ENCODE results near the gene FUT9. TPM values are rescaled to one million over a fixed set of nuclear protein-coding genes. Genes with fewer than 3 reads are reported as not detected.

The FUT9 gene
- total and polyA plus RNA-seq, 2 donors (not counting 1 experiment from before 2014, with no cell fraction given): not detected

DNA sequence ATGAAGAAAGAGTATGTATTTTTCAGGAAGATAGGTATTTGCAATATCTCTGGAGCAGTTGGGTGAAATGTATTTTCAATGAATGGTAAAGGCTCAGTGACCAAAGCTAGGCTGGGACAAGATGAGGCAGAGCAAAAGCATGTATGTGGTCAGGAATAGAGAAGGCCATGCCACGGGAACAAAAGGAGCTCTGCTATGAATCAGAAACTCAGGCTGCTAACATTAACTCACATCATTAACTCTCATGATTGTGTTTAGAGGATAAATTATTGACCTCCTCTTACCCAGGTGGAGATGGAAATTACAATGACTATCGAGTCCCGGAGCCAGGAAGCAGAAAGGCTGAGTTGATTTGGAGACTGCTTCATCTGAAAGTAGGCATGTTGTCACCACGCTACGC is 220.2 kb downstream of the FUT9 start:
- H3K4me2 ChIP-seq (ENCODE audit: extremely low read depth, insufficient read depth, low read length): no peak overlapping the region
- H3K27ac ChIP-seq (ENCODE audit: insufficient read depth, low read length): no peak overlapping the region
- H3K27me3 ChIP-seq (ENCODE audit: control insufficient read depth, insufficient read depth, low read length): no peaks in the 10 kb centered on the region
- H3K4me3 ChIP-seq (replicated peaks in 1 of 4; ENCODE audit: control extremely low read depth in 1 of 4, insufficient read depth in 1 of 4, low read depth in 3 of 4, low read length in 4 of 4): no peak overlapping the region
- DNase-seq (ENCODE audit: low read depth in 2 of 2): peak in 1 of 2 donors; percentile 97
- no peak for TF ChIP-seq EZH2 (IDR thresholded peaks at IDR 0.05; ENCODE audit: low read length, missing control alignments)
- TF ChIP-seq, protein P1, sequence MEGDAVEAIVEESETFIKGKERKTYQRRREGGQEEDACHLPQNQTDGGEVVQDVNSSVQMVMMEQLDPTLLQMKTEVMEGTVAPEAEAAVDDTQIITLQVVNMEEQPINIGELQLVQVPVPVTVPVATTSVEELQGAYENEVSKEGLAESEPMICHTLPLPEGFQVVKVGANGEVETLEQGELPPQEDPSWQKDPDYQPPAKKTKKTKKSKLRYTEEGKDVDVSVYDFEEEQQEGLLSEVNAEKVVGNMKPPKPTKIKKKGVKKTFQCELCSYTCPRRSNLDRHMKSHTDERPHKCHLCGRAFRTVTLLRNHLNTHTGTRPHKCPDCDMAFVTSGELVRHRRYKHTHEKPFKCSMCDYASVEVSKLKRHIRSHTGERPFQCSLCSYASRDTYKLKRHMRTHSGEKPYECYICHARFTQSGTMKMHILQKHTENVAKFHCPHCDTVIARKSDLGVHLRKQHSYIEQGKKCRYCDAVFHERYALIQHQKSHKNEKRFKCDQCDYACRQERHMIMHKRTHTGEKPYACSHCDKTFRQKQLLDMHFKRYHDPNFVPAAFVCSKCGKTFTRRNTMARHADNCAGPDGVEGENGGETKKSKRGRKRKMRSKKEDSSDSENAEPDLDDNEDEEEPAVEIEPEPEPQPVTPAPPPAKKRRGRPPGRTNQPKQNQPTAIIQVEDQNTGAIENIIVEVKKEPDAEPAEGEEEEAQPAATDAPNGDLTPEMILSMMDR (conservative IDR thresholded peaks at IDR 0.05 in 1 of 2, IDR thresholded peaks at IDR 0.05 in 1 of 2; ENCODE audit: low read depth in 1 of 2, low read length in 2 of 2): no peak
- H3K4me1 ChIP-seq (ENCODE audit: control insufficient read depth, extremely low read depth, insufficient read depth, low read length): no peaks in the 10 kb centered on the region
- no peaks in the 10 kb centered on the region for H4K20me1 ChIP-seq (ENCODE audit: control insufficient read depth, extremely low read depth, insufficient read depth, low read length)
- H2AFZ ChIP-seq (ENCODE audit: low read length): no peak overlapping the region
- H3K36me3 ChIP-seq (ENCODE audit: control insufficient read depth, insufficient read depth, low read length): no peaks in the 10 kb centered on the region
- no peaks in the 10 kb centered on the region for H3K79me2 ChIP-seq (ENCODE audit: control insufficient read depth, insufficient read depth, low read length)
- H3K9me3 ChIP-seq (ENCODE audit: control insufficient read depth, insufficient read depth, low read depth, low read length): no peaks in the 10 kb centered on the region
- no peak overlapping the region for H3K9ac ChIP-seq (ENCODE audit: insufficient read depth, low read length)

DNA sequence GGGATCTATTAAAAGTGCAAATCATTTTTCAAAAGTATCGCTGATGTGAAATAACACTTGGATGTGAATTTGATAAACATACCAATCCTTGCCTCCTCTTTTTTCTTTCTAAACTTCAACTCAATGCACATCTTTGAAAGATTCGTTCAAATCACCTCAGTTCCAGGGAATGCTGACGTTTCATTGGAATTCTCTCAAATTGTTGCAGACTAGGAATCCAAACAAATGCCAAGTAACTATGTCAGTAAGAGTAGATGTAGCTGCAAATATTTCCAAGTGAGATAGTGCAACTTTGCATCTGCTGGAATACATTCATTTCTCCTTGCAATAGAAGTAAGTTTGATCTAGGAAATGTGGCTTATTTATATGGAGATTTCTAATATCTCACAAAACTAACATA is 220.7 kb downstream of the FUT9 start:
- H3K27ac ChIP-seq (ENCODE audit: insufficient read depth, low read length): no peak overlapping the region
- H2AFZ ChIP-seq (ENCODE audit: low read length): no peak overlapping the region
- no peak for TF ChIP-seq EZH2 (IDR thresholded peaks at IDR 0.05; ENCODE audit: low read length, missing control alignments)
- TF ChIP-seq, protein P1 (conservative IDR thresholded peaks at IDR 0.05 in 1 of 2, IDR thresholded peaks at IDR 0.05 in 1 of 2; ENCODE audit: low read depth in 1 of 2, low read length in 2 of 2): no peak
- H3K9ac ChIP-seq (ENCODE audit: insufficient read depth, low read length): no peak overlapping the region
- no peaks in the 10 kb centered on the region for H3K79me2 ChIP-seq (ENCODE audit: control insufficient read depth, insufficient read depth, low read length)
- no peaks in the 10 kb centered on the region for H3K36me3 ChIP-seq (ENCODE audit: control insufficient read depth, insufficient read depth, low read length)
- H3K4me3 ChIP-seq (replicated peaks in 1 of 4; ENCODE audit: control extremely low read depth in 1 of 4, insufficient read depth in 1 of 4, low read depth in 3 of 4, low read length in 4 of 4): no peak overlapping the region
- no peaks in the 10 kb centered on the region for H3K4me1 ChIP-seq (ENCODE audit: control insufficient read depth, extremely low read depth, insufficient read depth, low read length)
- no peaks in the 10 kb centered on the region for H4K20me1 ChIP-seq (ENCODE audit: control insufficient read depth, extremely low read depth, insufficient read depth, low read length)
- DNase-seq (ENCODE audit: low read depth in 2 of 2): peak in 1 of 2 donors; percentile 88
- no peaks in the 10 kb centered on the region for H3K9me3 ChIP-seq (ENCODE audit: control insufficient read depth, insufficient read depth, low read depth, low read length)
- H3K27me3 ChIP-seq (ENCODE audit: control insufficient read depth, insufficient read depth, low read length): no peaks in the 10 kb centered on the region
- no peak overlapping the region for H3K4me2 ChIP-seq (ENCODE audit: extremely low read depth, insufficient read depth, low read length)

DNA sequence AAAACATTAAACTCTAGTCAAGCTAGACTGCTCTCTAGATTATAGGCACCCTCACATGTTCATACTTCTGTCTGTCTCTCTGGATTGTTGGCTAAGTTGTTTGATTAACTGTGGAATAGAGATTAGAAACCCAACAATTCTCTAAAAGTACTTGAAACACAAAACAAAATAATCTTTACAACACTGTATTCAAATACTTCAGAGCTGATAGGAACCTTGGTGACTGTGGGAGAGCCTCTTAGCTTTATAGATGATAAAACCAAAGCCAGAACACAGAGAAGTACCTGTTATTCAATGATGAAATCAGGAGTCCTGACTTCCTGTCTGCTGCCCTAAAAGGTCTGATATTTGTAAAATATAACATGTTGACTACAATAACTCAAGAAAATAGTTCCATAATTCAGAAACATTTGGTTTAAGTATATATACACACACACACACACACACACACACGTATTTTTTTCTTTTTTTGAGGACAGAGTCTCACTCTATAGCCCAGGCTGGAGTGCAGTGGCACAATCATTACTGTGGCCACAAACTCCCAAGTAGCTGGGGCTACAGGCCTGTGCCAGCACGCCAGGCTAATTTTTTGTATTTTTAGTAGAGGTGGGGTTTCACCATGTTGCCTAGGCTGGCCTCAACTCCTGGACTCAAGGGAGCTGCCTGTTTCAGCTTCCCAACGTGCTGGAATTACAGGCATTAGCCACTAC is 222.0 kb downstream of the FUT9 start:
- peak in 1 of 2 donors; percentile 11 for DNase-seq (ENCODE audit: low read depth in 2 of 2)
- Histone ChIP-seq H4K20me1 (ENCODE audit: control insufficient read depth, extremely low read depth, insufficient read depth, low read length) (no peaks in the 10 kb centered on the region), H3K27me3 (ENCODE audit: control insufficient read depth, insufficient read depth, low read length) (no peaks in the 10 kb centered on the region), H3K27ac (ENCODE audit: insufficient read depth, low read length) (no peak overlapping the region), H3K4me3 (replicated peaks in 1 of 4; ENCODE audit: control extremely low read depth in 1 of 4, insufficient read depth in 1 of 4, low read depth in 3 of 4, low read length in 4 of 4) (no peak overlapping the region), H3K9me3 (ENCODE audit: control insufficient read depth, insufficient read depth, low read depth, low read length) (no peaks in the 10 kb centered on the region), H3K4me2 (ENCODE audit: extremely low read depth, insufficient read depth, low read length) (no peak overlapping the region), H3K79me2 (ENCODE audit: control insufficient read depth, insufficient read depth, low read length) (no peaks in the 10 kb centered on the region), H3K4me1 (ENCODE audit: control insufficient read depth, extremely low read depth, insufficient read depth, low read length) (no peaks in the 10 kb centered on the region), H3K36me3 (ENCODE audit: control insufficient read depth, insufficient read depth, low read length) (no peaks in the 10 kb centered on the region), H2AFZ (ENCODE audit: low read length) (no peak overlapping the region), H3K9ac (ENCODE audit: insufficient read depth, low read length) (no peak overlapping the region)
- TF ChIP-seq EZH2 (IDR thresholded peaks at IDR 0.05; ENCODE audit: low read length, missing control alignments): no peak
- TF ChIP-seq, protein P1 (conservative IDR thresholded peaks at IDR 0.05 in 1 of 2, IDR thresholded peaks at IDR 0.05 in 1 of 2; ENCODE audit: low read depth in 1 of 2, low read length in 2 of 2): no peak
